SU-DHL-6 (cell line): ENCODE results near the gene OPRM1.

Experiments
- H2AFZ ChIP-seq: fragments of 200-600 bp; sonication (generic); 2 replicates; pipeline ENCODE4 v1.6.1; 2014; ENCODE audit warnings: low read depth, mild to moderate bottlenecking, moderate library complexity, mixed read lengths, antibody characterized with exemption, low read length; ENCODE audit not compliant: severe bottlenecking
- H3F3A ChIP-seq: fragments of 200-600 bp; shearing (Covaris generic); 2 replicates; pipeline ENCODE4 v1.6.0; 2016; ENCODE audit warnings: antibody characterized with exemption, mild to moderate bottlenecking; ENCODE audit not compliant: insufficient read depth
- H3K27ac ChIP-seq: fragments of 200-600 bp; sonication (generic); 2 replicates; pipeline ENCODE4 v1.5.1; 2016; ENCODE audit warnings: low read depth, mild to moderate bottlenecking, low read length, moderate library complexity, mixed read lengths
- H3K27me3 ChIP-seq: fragments of 200-600 bp; sonication (generic), shearing (Covaris generic); 2 replicates; pipeline ENCODE4 v1.6.0; 2014; ENCODE audit warnings: mild to moderate bottlenecking, low read length
- H3K36me3 ChIP-seq: fragments of 200-600 bp; sonication (generic); 2 replicates; pipeline ENCODE4 v1.6.1; 2014; ENCODE audit warnings: mild to moderate bottlenecking, low read length, mixed read lengths
- H3K4me2 ChIP-seq: fragments of 300-600, 200-600 bp; shearing (Covaris generic), sonication (generic); 2 replicates; pipeline ENCODE4 v1.6.0; 2014; ENCODE audit warnings: low read length, low read depth, mild to moderate bottlenecking; ENCODE audit not compliant: poor library complexity, severe bottlenecking
- H3K4me3 ChIP-seq: fragments of 200-600 bp; sonication (generic); 2 replicates; pipeline ENCODE4 v1.5.1; 2014; ENCODE audit warnings: antibody characterized with exemption, low read length, mild to moderate bottlenecking, mixed read lengths; ENCODE audit not compliant: insufficient read depth, poor library complexity, severe bottlenecking
- H3K79me2 ChIP-seq: fragments of 200-600 bp; sonication (generic); 2 replicates; pipeline ENCODE4 v1.6.1; 2014; ENCODE audit warnings: mild to moderate bottlenecking, low read length, moderate library complexity; ENCODE audit not compliant: insufficient read depth
- H3K9ac ChIP-seq: fragments of 200-600 bp; sonication (generic); 2 replicates; pipeline ENCODE4 v1.7.0; 2014; ENCODE audit warnings: mild to moderate bottlenecking, low read length
- H3K9me2 ChIP-seq: fragments of 200-600 bp; sonication (generic); replicated peaks from 2 replicates; pipeline ENCODE4 v1.6.1; 2014; ENCODE audit warnings: low read length; ENCODE audit not compliant: insufficient read depth
- H3K9me3 ChIP-seq: fragments of 200-600 bp; sonication (generic); 2 replicates; pipeline ENCODE4 v1.6.1; 2014; ENCODE audit warnings: low read length, mixed read lengths; ENCODE audit not compliant: insufficient read depth
- H4K20me1 ChIP-seq: fragments of 200-600 bp; sonication (generic); 2 replicates; pipeline ENCODE4 v1.6.1; 2014; ENCODE audit warnings: low read depth, mild to moderate bottlenecking, antibody characterized with exemption, low read length, moderate library complexity, mixed read lengths
- CTCF ChIP-seq: fragments of 200-600 bp; sonication (generic); IDR thresholded peaks from one replicate; pipeline ENCODE4 v1.5.1; 2017; ENCODE audit warnings: antibody characterized with exemption, mild to moderate bottlenecking, low read length, moderate library complexity; ENCODE audit not compliant: insufficient read depth, poor library complexity, severe bottlenecking
- EZH2phosphoT487 ChIP-seq: fragments of 200-600 bp; sonication (generic), shearing (Covaris generic); conservative IDR thresholded peaks from 2 replicates; pipeline ENCODE4 v1.6.1; 2018; ENCODE audit warnings: mild to moderate bottlenecking, antibody characterized with exemption, low read length, moderate library complexity, mixed read lengths

The OPRM1 gene

DNA sequence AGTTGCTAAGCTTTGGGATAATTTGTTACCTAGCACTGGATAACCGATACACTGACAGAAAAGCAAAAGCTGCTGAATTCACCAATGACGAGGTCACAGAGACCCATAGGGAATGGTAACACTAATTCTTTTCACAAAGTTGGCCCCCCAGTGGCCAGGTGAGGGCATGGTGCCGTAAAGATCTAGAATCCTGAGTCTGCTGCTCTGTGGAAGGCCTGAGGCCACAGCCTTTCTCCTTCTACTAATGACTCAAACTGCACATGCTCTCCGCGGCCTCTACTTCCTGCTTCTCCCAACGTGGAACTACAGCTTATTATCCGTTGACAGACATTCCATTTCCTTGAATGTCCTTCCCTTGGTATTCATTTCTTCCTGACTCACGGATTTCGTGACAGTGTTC is 127.1 kb downstream of the OPRM1 start:
- Histone ChIP-seq H3K27ac (no peak overlapping the region), H4K20me1 (no peaks in the 10 kb centered on the region), H3K9me2 (no peaks in the 10 kb centered on the region), H3K27me3 (no peaks in the 10 kb centered on the region), H3K79me2 (no peaks in the 10 kb centered on the region), H3K9me3 (no peaks in the 10 kb centered on the region), H3K36me3 (no peaks in the 10 kb centered on the region), H3K4me2 (no peak overlapping the region), H3F3A (no peaks in the 10 kb centered on the region), H3K4me3 (no peak overlapping the region), H3K9ac (no peak overlapping the region), H2AFZ (no peak overlapping the region)
- TF ChIP-seq EZH2phosphoT487 (no peak), CTCF (no peak)

GRCh38 chr6:154167126-154167525 is 128.1 kb downstream of the OPRM1 start:
- Histone ChIP-seq H3F3A (no peaks in the 10 kb centered on the region), H3K4me3 (no peak overlapping the region), H3K9me3 (no peaks in the 10 kb centered on the region), H3K4me2 (no peak overlapping the region), H3K79me2 (no peaks in the 10 kb centered on the region), H3K36me3 (no peaks in the 10 kb centered on the region), H3K27me3 (no peaks in the 10 kb centered on the region), H2AFZ (no peak overlapping the region), H4K20me1 (no peaks in the 10 kb centered on the region), H3K9ac (no peak overlapping the region), H3K9me2 (no peaks in the 10 kb centered on the region), H3K27ac (no peak overlapping the region)
- TF ChIP-seq CTCF (no peak), EZH2phosphoT487 (no peak)

GRCh38 chr6:154169193-154169847 is 130.3 kb downstream of the OPRM1 start:
- Histone ChIP-seq H2AFZ (no peak overlapping the region), H4K20me1 (no peaks in the 10 kb centered on the region), H3K27ac (no peak overlapping the region), H3K36me3 (no peaks in the 10 kb centered on the region), H3K4me3 (no peak overlapping the region), H3K9ac (no peak overlapping the region), H3K4me2 (no peak overlapping the region), H3K27me3 (no peaks in the 10 kb centered on the region), H3K9me2 (no peaks in the 10 kb centered on the region), H3F3A (no peaks in the 10 kb centered on the region), H3K9me3 (no peaks in the 10 kb centered on the region), H3K79me2 (no peaks in the 10 kb centered on the region)
- TF ChIP-seq CTCF, result no peak
- no peak for TF ChIP-seq EZH2phosphoT487
